Activated CD4-positive, alpha-beta T cell treated with anti-CD3 and anti-CD28 coated beads, Interleukin-2, amount 50 U/mL, for 24 hours (primary cell): ENCODE measurements around the gene MSLN.
A peak's percentile ranks its signal among the peaks of the same experiment; 100 is the strongest.

Experiments used
- DNase-seq, 2 donors: peaks; one replicate each; pipeline ENCODE4 v3.0.0-alpha.2; 2020; ENCODE audit warnings: low read depth in 1 of 2, low spot score in 1 of 2

Gene MSLN

GRCh38 chr16:802914-803753 lies 42.6 kb downstream of the MSLN start:
- DNase-seq, result no peak

DNA sequence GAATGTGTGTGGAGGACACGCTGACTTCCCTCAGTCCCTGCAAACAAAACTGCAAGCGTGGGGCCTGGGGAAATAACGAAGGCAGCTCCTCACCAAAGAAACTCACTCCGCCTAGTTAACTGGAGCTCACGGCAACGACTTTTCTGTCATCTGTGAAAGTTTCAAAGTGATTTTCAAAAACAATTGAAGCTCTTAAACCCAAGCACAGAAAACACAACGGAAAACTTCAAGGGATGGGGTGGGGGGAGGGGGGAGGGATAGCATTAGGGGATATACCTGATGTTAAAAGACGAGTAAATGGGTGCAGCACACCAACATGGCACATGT lies 43.2 kb downstream of the MSLN start:
- no peak for DNase-seq

- no peak for DNase-seq
These were observed 43.9 kb downstream of the MSLN start for GRCh38 chr16:804193-805048.

DNA sequence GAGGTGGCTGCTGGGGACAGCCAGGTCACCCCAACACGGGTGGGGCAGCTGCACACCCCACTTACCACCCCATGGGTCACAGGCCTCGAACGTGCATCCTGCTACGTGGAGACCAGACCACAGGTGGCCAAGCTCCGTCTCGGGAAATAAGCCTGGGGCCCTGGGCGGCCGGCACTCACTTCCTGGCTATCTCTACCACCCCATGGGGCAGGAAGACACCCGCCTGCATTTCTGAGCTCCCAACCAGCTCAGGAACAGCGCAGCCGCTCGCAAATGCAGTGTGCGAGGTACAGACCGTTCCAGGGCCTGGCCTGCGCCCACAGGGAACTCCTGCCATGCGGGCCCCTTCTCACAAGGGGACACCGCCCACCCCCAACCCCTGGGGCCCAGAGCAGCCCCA lies 44.9 kb downstream of the MSLN start:
- no peak for DNase-seq

DNA sequence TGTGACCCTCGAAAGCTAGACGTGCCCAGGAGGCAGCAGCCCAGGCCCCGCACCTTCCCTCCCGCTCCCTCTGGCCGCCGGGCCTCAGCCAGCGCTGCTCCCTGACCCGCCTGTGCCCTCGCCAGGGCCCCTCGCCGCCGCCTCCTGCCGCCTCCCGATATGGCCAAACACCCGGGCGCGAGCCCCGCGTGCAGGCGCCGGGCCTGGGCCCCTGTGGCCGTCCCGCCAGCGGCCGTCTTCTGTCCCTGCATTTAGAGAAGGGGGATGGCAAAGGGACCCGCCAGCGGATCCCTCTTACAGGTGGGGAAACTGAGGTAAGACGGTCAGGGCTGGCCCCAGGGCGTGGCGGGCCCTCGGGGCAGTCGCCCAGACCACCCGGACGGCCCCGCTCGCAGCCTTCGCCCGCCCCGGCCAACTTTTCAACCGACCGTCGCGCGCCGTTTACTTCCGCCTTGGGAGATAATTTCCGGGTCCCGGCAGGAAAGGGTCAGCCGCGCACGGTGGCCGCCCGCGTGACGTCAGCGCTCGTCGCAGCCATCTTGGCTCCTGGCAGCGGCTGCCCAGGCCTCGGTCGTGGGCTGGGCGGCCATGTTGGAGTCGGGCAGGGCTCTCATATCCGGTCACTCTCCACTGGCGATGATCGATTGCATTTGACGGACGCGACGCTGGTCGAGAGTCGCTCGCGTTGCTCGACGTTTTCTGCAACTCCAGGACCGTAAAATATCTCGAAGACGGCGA lies 47.0 kb downstream of the MSLN start:
- DNase-seq, result peak; percentile 61 to 78

DNA sequence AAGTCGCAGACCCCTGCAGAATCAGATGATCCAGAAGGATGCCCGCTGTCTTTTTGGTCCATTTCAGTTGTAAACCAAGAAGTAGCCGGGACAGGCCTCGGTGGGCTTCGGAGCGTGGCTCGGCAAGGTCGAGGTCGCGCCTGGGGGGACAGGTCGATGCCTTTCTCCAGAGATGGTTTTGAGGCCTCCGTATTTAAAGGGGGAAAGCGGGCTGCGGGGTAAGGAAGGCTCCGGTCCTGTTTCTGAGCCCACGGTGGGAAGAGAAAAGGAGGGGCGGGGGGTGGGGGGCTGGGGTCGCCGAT lies 47.5 kb downstream of the MSLN start:
- DNase-seq, result no peak

DNA sequence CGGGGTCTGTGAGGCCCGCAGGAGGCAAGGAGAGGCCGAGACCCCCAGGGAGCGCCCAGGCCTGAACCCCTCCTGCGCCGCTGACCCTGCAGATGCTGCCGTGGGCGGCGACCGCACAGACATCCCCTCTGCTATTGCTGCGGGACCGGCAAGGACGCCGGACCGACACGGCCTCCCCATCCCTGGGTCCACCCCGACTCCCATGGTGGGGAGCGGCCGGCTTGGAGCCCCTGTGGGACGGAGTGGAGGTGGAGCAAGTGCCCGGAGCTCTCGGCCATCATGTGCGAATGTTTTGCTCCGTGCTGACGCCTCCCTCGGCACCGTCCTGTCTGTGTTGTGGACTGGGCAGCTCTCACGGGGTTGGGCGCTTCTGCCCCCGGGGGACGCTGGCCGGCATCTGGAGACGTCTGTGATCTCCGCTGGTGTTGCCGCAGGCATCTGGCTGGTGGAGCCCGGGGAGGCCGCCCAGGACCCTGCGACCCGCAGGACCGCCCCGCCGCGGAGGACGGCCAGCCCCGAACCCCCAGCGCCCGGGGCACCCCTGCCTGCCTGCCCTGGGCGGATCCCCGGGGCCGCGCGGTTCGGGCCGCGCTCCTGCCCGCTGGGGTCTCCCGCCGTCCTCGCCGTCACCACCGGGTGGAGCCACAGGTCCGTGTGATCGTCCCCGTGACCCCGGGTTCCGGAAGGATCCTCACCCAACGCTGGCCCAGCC lies 52.8 kb downstream of the MSLN start:
- DNase-seq, result peak; percentile 39 to 40

- no peak for DNase-seq
These were observed 53.4 kb downstream of the MSLN start for GRCh38 chr16:813916-814412.

DNA sequence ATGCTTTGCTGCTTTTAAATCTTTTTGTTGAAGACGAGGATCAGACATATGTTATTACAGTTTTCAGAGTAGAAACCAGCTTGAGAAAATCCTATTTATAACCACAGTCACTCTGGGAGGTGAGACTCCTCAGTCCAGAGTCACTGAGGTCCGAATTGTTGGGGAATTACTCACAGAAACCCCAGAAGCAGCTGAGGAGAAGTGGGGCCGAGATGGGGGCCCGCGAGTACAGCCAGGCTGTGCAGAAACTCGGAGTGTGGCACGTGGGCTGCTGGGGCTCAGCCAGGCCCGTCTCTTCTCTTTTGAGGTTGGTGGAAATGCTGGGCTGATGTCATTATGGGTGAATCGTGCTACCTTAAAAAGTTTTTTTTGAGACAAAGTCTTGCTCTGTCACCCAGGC lies 54.4 kb downstream of the MSLN start:
- no peak for DNase-seq

DNA sequence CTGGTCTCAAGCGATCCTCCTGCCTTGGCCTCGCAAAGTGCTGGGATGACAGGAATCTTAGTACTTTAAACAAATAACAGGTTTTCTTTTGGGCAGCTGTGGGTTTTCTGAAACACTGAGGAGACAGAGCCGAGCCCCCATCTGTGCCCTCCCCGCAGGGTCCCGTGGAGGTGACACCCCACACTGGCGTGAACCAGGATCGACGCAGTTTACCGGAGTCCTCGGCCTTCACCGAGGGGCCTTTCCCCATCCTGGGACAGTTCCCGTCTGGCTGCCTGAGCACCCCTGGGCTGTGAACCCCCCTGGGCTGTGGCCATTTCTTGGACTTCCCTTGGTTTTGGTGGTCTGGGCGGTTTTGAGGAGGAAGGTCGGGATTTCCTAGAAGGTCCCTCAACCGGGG lies 55.3 kb downstream of the MSLN start:
- DNase-seq, result no peak

- DNase-seq, result no peak
These were observed 56.7 kb downstream of the MSLN start for GRCh38 chr16:817001-817906.

DNA sequence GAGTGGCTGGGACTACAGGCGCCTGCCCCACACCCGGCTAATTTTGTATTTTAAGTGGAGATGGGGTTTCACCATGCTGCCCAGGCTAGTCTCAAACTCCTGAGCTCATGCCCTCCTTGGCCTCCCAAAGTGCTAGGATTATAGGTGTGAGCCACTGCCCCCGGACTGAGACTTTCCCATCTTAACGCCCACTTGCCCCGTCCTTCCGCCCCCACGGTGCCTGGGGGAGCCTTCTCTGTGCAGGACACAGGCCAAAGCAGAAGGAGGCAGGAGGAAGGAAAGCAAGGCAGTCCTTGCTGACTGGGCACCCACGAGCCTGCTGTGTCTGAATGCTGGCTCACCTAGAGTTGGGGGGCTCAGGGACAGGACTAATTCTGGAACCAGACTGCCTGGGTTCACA lies 57.6 kb downstream of the MSLN start:
- DNase-seq, result no peak
